Fibroblast of lung (primary cell): Measurements from ENCODE around the gene CMSS1.

Experiments
- EZH2 ChIP-seq: IDR thresholded peaks from 2 replicates; pipeline ENCODE4 v1.5.1; 2012; ENCODE audit warnings: low read length, control low read depth, mild to moderate bottlenecking; ENCODE audit errors: missing control alignments
- TF ChIP-seq, protein P1 (sequence below), 2 donors: IDR thresholded peaks in 1 of 2; conservative IDR thresholded peaks in 1 of 2; 1 replicate in 1 of 2; 2 replicates in 1 of 2; pipeline ENCODE4 v1.5.1; 2011 to 2012; ENCODE audit warnings: low read length in 2 of 2, control low read depth in 1 of 2, inconsistent platforms in 1 of 2, low read depth in 1 of 2, mild to moderate bottlenecking in 1 of 2

- TF ChIP-seq, protein P1, sequence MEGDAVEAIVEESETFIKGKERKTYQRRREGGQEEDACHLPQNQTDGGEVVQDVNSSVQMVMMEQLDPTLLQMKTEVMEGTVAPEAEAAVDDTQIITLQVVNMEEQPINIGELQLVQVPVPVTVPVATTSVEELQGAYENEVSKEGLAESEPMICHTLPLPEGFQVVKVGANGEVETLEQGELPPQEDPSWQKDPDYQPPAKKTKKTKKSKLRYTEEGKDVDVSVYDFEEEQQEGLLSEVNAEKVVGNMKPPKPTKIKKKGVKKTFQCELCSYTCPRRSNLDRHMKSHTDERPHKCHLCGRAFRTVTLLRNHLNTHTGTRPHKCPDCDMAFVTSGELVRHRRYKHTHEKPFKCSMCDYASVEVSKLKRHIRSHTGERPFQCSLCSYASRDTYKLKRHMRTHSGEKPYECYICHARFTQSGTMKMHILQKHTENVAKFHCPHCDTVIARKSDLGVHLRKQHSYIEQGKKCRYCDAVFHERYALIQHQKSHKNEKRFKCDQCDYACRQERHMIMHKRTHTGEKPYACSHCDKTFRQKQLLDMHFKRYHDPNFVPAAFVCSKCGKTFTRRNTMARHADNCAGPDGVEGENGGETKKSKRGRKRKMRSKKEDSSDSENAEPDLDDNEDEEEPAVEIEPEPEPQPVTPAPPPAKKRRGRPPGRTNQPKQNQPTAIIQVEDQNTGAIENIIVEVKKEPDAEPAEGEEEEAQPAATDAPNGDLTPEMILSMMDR (conservative IDR thresholded peaks at IDR 0.05 in 1 of 2, IDR thresholded peaks at IDR 0.05 in 1 of 2; ENCODE audit: low read depth in 1 of 2, low read length in 2 of 2), result no peak
- no peak for TF ChIP-seq EZH2
Observed at GRCh38 chr3:100060685-100061484, 243.2 kb downstream of the CMSS1 start.
